Thoracic aorta endothelial cell (primary cell): Measurements from ENCODE around the gene RNF103. TPM values are rescaled to one million over a fixed set of nuclear protein-coding genes. Genes with fewer than 3 reads are reported as not detected.

Experiments used
- total RNA-seq: library from RNA; depleted of rRNA; stranded (reverse); fragments of >200 nt; gene quantifications from 2 replicates; pipeline ENCODE4 v1.2.3, GENCODE V29; 2012

RNF103 gene, protein sequence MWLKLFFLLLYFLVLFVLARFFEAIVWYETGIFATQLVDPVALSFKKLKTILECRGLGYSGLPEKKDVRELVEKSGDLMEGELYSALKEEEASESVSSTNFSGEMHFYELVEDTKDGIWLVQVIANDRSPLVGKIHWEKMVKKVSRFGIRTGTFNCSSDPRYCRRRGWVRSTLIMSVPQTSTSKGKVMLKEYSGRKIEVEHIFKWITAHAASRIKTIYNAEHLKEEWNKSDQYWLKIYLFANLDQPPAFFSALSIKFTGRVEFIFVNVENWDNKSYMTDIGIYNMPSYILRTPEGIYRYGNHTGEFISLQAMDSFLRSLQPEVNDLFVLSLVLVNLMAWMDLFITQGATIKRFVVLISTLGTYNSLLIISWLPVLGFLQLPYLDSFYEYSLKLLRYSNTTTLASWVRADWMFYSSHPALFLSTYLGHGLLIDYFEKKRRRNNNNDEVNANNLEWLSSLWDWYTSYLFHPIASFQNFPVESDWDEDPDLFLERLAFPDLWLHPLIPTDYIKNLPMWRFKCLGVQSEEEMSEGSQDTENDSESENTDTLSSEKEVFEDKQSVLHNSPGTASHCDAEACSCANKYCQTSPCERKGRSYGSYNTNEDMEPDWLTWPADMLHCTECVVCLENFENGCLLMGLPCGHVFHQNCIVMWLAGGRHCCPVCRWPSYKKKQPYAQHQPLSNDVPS
- total RNA-seq, result 29.3 and 36.6 TPM in 2 replicates

DNA sequence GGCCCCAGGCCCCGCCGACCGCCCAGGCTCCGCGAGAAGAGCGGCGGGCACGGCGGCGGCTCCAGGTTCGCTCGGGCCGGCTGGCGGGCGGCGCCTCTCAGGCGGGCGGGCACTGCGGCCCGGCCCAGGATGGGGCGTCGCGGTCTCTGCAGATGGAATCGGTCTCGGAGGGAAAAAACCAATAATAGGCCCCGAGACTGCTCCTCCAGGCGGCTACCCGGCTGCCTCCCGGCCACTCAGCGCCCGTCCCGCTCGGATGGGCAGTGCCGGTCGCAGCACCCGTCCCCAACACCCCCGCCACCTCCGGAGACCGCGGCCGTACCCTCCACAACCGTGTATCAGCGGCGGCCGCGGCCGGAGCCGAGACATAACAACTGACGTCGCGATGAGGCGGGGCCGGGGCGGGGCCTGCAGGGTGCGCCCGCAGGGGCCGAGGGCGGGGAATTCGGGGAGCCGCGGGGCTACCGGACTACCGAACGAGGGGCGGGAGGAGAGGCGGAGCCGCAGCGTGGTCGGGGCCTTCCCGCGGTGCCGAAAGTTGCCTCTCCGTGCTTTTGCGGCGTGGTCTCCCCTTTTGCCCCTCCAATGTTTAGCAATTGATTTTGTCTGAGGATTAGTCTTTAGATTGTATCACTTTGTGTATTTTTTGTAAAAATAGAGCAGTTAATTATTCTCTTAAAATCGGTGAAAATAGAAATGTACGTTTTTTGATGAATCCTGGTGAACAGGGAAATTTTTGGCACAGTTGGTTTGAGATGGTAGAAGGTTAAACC, at the start of gene RNF103:
Gene RNF103, minus strand, starts transcription at position 372 of the 773 bp plus-strand sequence. CDS start 979 bp downstream, outside the sequence.

DNA sequence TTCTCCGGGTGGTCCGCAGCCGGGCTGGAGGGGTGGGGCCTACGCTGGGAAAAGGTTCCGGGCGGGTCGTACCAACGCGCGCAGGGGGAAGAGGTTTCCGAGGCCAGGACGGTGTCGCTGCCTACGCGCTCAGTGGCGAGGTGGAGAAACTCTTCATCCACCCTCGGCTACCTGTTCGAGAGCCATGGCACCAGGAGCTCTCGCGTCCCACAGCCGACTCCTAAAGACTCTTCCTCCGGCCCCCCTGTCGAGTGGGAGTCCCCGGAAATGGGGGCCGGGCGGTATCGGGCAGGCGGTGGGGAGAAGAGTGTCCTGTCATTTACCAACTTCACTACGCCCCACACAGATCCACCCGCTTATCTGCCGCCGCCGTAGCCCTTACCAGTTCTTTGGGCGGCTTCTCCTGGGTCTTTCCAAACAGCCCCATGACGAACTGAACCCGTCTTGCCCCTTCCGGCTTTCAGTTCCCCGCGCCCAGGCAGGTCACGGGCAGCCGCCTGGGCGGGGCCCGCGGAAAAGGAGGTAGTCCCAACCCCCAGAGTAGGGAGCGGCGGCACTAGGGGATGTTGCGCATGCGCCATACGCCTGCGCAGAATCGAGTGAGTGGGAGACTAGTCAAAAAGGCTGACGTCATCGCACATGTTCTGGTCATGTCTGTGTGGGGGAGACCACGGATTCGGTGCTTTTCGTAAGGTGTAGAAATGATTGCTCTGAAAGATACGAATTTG, 60.6 kb downstream of the RNF103 start, which contains the start of gene CHMP3:
Gene CHMP3, minus strand, starts transcription at position 522 of the 728 bp plus-strand sequence. Its CDS starts 95 bp downstream, at position 427.

Other genes with a start within 250 kb of the RNF103 start
- gene KDM3A, start 182.5 kb downstream of the RNF103 start, total RNA-seq, result 32.7 and 40.3 TPM in 2 replicates
- 64.1 and 91.0 TPM in 2 replicates for gene CHMP3, start 60.4 kb downstream of the RNF103 start, total RNA-seq
- gene RMND5A, start 96.4 kb upstream of the RNF103 start, total RNA-seq, result 52.7 and 61.0 TPM in 2 replicates
- gene CD8A, start 167.0 kb upstream of the RNF103 start, total RNA-seq, result not detected in 2 replicates
- gene CD8B, start 238.0 kb upstream of the RNF103 start, total RNA-seq, result not detected in 2 replicates